ENCODE results near the gene EHBP1L1. TPM values are rescaled to one million over a fixed set of nuclear protein-coding genes. Genes with fewer than 3 reads are reported as not detected.

Gene EHBP1L1
- polyA plus RNA-seq, 1 donor (not counting 4 experiments of a cell fraction or from before 2014, with no cell fraction given) = 10.4 TPM

GRCh38 chr11:65588199-65589054 lies 12.6 kb downstream of the EHBP1L1 start:
- Histone ChIP-seq H3K4me2 (ENCODE audit: control insufficient read depth, extremely low read depth, insufficient read depth, low read depth, low read length) (no peak overlapping the region), H3K27ac (ENCODE audit: control insufficient read depth, insufficient read depth, low read length) (no peak overlapping the region), H2AFZ (ENCODE audit: control insufficient read depth, low read length) (no peak overlapping the region), H3K9me3 (ENCODE audit: control insufficient read depth, low read depth, low read length) (no peaks in the 10 kb centered on the region), H4K20me1 (ENCODE audit: control insufficient read depth, extremely low read depth, insufficient read depth, low read length) (peaks cover 4% of the 10 kb centered on the region), H3K9me1 (ENCODE audit: control insufficient read depth, extremely low read depth, insufficient read depth, low read length) (no peaks in the 10 kb centered on the region), H3K9ac (ENCODE audit: control insufficient read depth, extremely low read depth, insufficient read depth, low read length) (no peak overlapping the region), H3K4me1 (ENCODE audit: control insufficient read depth, extremely low read depth, insufficient read depth, low read length) (peaks cover 26% of the 10 kb centered on the region), H3K4me3 (ENCODE audit: control insufficient read depth in 2 of 3, extremely low read depth in 1 of 3, insufficient read depth in 2 of 3, low read depth in 1 of 3, low read length in 3 of 3) (no peak overlapping the region), H3K79me2 (ENCODE audit: control insufficient read depth, insufficient read depth, low read length) (no peaks in the 10 kb centered on the region), H3K36me3 (ENCODE audit: control insufficient read depth in 2 of 2, extremely low read depth in 1 of 2, insufficient read depth in 2 of 2, low read length in 2 of 2) (peaks cover 9 to 16% of the 10 kb centered on the region in 2 experiments), H3K27me3 (ENCODE audit: control insufficient read depth, extremely low read depth, insufficient read depth, low read length) (no peaks in the 10 kb centered on the region)
- peak; percentile 76 to 77 (median 77) for TF ChIP-seq CTCF (optimal IDR thresholded peaks at IDR 0.05 in 1 of 3, IDR thresholded peaks at IDR 0.05 in 1 of 3, conservative IDR thresholded peaks at IDR 0.05 in 1 of 3; ENCODE audit: extremely low read depth in 1 of 3, insufficient read depth in 2 of 3, low read length in 3 of 3)
- no peak for TF ChIP-seq EZH2 (IDR thresholded peaks at IDR 0.05; ENCODE audit: low read length)
- no peak for FAIRE-seq
- dilution Hi-C loops (cut with MboI; ENCODE audit: extremely low pct_ligation_motif_present, low sequenced_read_pairs) = no loop called here
- DNase-seq (ENCODE audit: low read depth, low spot score) = no peak

- no peaks in the 10 kb centered on the region for H3K9me1 ChIP-seq (ENCODE audit: control insufficient read depth, extremely low read depth, insufficient read depth, low read length)
- dilution Hi-C loops (cut with MboI; ENCODE audit: extremely low pct_ligation_motif_present, low sequenced_read_pairs) = no loop called here
- peaks cover 4% of the 10 kb centered on the region for H4K20me1 ChIP-seq (ENCODE audit: control insufficient read depth, extremely low read depth, insufficient read depth, low read length)
- H3K4me1 ChIP-seq (ENCODE audit: control insufficient read depth, extremely low read depth, insufficient read depth, low read length) = peaks cover 33% of the 10 kb centered on the region
- H3K36me3 ChIP-seq (ENCODE audit: control insufficient read depth in 2 of 2, extremely low read depth in 1 of 2, insufficient read depth in 2 of 2, low read length in 2 of 2) = peaks cover 9 to 12% of the 10 kb centered on the region in 2 experiments
- no peak overlapping the region for H3K4me3 ChIP-seq (ENCODE audit: control insufficient read depth in 2 of 3, extremely low read depth in 1 of 3, insufficient read depth in 2 of 3, low read depth in 1 of 3, low read length in 3 of 3)
- H3K27ac ChIP-seq (ENCODE audit: control insufficient read depth, insufficient read depth, low read length) = no peak overlapping the region
- H3K4me2 ChIP-seq (ENCODE audit: control insufficient read depth, extremely low read depth, insufficient read depth, low read depth, low read length) = no peak overlapping the region
- no peak for DNase-seq (ENCODE audit: low read depth, low spot score)
- H3K79me2 ChIP-seq (ENCODE audit: control insufficient read depth, insufficient read depth, low read length) = no peaks in the 10 kb centered on the region
- no peak for TF ChIP-seq CTCF (optimal IDR thresholded peaks at IDR 0.05 in 1 of 3, IDR thresholded peaks at IDR 0.05 in 1 of 3, conservative IDR thresholded peaks at IDR 0.05 in 1 of 3; ENCODE audit: extremely low read depth in 1 of 3, insufficient read depth in 2 of 3, low read length in 3 of 3)
- TF ChIP-seq EZH2 (IDR thresholded peaks at IDR 0.05; ENCODE audit: low read length) = no peak
- no peaks in the 10 kb centered on the region for H3K9me3 ChIP-seq (ENCODE audit: control insufficient read depth, low read depth, low read length)
- no peak for FAIRE-seq
- H2AFZ ChIP-seq (ENCODE audit: control insufficient read depth, low read length) = no peak overlapping the region
- no peak overlapping the region for H3K9ac ChIP-seq (ENCODE audit: control insufficient read depth, extremely low read depth, insufficient read depth, low read length)
- H3K27me3 ChIP-seq (ENCODE audit: control insufficient read depth, extremely low read depth, insufficient read depth, low read length) = no peaks in the 10 kb centered on the region
These were observed 13.8 kb downstream of the EHBP1L1 start for GRCh38 chr11:65589444-65590239.
